LNCaP clone FGC (cell line): ENCODE data around the gene NMBR.
"Not testable (repeated sequence)": the region's sequence is repeated elsewhere in the genome, so short reads cannot be mapped to it uniquely, and the experiment has no call there.

Source experiments
- DNase-seq: peaks from one replicate; pipeline ENCODE4 v3.0.0-alpha.2; 2011; ENCODE audit warnings: low read depth
- H3K4me3 ChIP-seq: 2 replicates; pipeline ENCODE4 v1.5.1; 2011; ENCODE audit warnings: mild to moderate bottlenecking, low read depth, low read length, control low read depth
- CTCF ChIP-seq: IDR thresholded peaks from 2 replicates; pipeline ENCODE4 v1.5.1; 2012; ENCODE audit warnings: mild to moderate bottlenecking; ENCODE audit not compliant: control insufficient read depth, insufficient read depth; ENCODE audit errors: extremely low read depth

Gene NMBR

GRCh38 chr6:142045380-142046278 is 101.3 kb downstream of the NMBR start:
- TF ChIP-seq CTCF: peak; percentile 32; the same call in 1 of the 2 replicates
- no peak for DNase-seq
- no peak overlapping the region for H3K4me3 ChIP-seq

DNA sequence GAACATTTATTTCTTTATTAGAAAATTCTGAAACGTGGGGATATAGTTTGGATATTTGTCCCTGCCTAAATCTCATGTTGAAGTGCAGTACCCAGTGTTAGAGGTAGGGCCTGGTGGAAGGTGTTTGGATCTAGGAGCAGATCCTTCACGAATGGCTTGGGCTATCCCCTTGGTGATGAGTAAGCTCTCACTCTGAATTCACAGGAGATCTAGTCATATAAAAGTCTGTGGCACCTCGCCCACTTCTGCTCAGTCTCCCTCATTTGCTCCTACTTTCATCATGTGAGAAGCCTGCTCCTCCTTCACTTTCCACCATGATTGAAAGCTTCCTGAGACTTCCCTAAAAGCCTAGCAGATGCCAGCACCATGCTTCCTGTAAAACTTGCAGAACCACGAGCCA is 111.0 kb downstream of the NMBR start:
- no peak overlapping the region for H3K4me3 ChIP-seq
- DNase-seq: no peak
- TF ChIP-seq CTCF: no peak

- H3K4me3 ChIP-seq: no peak overlapping the region
- DNase-seq: no peak
- TF ChIP-seq CTCF: no peak
These were observed 115.9 kb downstream of the NMBR start for GRCh38 chr6:142031035-142031434.

DNA sequence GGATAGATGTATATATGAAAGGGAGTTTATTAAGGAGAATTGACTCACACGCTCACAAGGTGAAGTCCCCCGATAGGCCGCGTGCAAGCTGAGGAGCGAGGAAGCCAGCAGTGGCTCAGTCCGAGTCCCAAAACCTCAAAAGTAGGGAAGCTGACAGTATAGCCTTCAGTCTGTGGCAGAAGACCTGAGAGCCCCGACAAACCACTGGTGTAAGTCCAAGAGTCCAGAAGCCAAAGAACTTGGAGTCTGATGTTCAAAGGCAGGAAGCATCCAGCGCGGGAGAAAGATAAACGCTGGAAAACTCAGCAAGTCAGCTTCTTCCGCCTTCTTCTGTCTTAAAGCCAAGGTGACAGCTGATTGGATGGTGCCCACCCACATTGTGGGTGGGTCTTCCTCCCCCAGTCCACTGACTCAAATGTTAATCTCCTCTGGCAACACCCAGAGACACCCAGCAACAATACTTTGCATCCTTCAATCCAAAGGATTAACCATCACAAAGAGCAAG is 116.8 kb downstream of the NMBR start:
- no peak for DNase-seq
- TF ChIP-seq CTCF: no peak
- no peak overlapping the region for H3K4me3 ChIP-seq

DNA sequence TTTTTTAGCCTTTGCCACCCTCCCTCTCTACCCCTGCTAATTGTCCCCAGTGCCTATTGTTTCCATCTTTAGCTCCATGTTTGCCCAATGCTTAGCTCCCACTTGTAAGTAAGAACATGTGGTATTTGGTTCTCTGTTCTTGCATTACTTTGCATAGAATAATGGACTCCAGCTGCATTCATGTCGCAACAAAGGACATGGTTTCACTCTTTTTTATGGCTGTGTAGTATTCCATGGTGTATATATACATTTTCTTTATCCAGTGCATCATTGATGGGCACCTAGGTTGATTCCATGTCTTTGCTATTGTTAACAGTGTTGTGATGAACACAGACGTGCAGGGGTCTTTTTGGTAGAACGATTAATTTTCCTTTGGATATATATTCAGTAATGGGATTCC is 118.4 kb downstream of the NMBR start:
- no peak for TF ChIP-seq CTCF
- no peak for DNase-seq
- no peak overlapping the region for H3K4me3 ChIP-seq

DNA sequence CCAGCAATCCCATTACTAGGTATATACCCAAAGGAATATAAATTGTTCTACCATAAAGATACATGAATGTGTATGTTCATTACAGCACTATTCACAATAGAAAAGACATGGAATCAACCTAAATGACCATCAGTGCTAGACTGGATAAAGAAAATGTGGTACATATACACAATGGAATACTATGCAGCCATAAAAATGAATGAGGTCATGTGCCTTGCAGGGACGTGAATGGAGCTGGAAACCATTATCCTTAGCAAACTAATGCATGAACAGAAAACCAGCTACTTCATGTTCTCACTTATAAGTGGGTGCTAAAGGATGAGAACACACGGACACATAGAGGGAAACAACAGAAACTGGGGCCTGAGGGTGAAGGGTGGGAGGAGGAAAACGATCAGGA is 119.1 kb downstream of the NMBR start:
- H3K4me3 ChIP-seq, DNase-seq: not testable (repeated sequence)

DNA sequence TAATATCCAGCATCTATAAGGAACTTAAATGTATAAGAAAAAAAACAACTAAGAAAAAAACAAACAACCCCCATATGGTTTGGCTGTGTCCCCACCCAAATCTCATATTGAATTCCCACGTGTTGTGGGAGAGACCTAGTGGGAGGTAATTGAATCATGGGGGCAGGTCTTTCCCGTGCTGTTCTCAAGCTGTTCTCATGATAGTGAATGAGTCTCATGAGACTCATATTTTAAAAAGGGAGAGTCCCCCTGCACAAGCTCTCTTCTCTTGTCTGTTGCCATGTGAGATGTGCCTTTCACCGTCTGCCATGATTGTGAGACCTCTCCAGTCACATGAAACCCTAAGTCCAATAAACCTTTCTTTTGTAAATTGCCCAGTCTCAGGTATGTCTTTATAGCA is 119.8 kb downstream of the NMBR start:
- no peak overlapping the region for H3K4me3 ChIP-seq
- DNase-seq: no peak
- TF ChIP-seq CTCF: no peak
